WTC11 (cell line): ENCODE data around the gene RPS6KB2. TPM values are rescaled to one million over a fixed set of nuclear protein-coding genes. Genes with fewer than 3 reads are reported as not detected.
A peak's percentile ranks its signal among the peaks of the same experiment; 100 is the strongest.

Source experiments
- ATAC-seq: fragments of 200-7000 bp; cut with Tn5 transposase; 2 replicates; pipeline ENCODE4 v1.10.0; 2021; ENCODE audit warnings: mild to moderate bottlenecking, moderate library complexity
- CTCF ChIA-PET: fragments of 300-600 bp; sonication (Branson Sonifier 250); formaldehyde crosslinking; loops from one replicate; lab custom pipeline; 2021; ENCODE audit warnings: antibody characterized with exemption; lab: Charles Lee
- POLR2A ChIA-PET: fragments of 350-600 bp; sonication (Branson Sonifier 250); formaldehyde crosslinking; loops from one replicate; lab custom pipeline; 2021; ENCODE audit warnings: antibody characterized with exemption; lab: Charles Lee
- DNase-seq: peaks from one replicate; pipeline ENCODE4 v3.0.0; 2021; ENCODE audit warnings: low spot score
- H3K27ac Mint-ChIP-seq: 2 replicates; pipeline ENCODE4 v1.8.0; 2021; ENCODE audit warnings: mixed read lengths
- H3K27me3 Mint-ChIP-seq: 2 replicates; pipeline ENCODE4 v1.8.0; 2021; ENCODE audit warnings: low read depth, mild to moderate bottlenecking, moderate library complexity, mixed read lengths
- H3K36me3 Mint-ChIP-seq: 2 replicates; pipeline ENCODE4 v1.8.0; 2021; ENCODE audit warnings: mixed read lengths
- H3K4me1 Mint-ChIP-seq: 2 replicates; pipeline ENCODE4 v1.8.0; 2022; ENCODE audit warnings: mixed read lengths
- H3K4me3 Mint-ChIP-seq: 2 replicates; pipeline ENCODE4 v1.8.0; 2021; ENCODE audit warnings: mild to moderate bottlenecking, moderate library complexity, mixed read lengths
- H3K9me3 Mint-ChIP-seq: 2 replicates; pipeline ENCODE4 v1.8.0; 2021; ENCODE audit warnings: mixed read lengths
- CBFB ChIP-seq: sonication (generic); formaldehyde crosslinking; IDR thresholded peaks from 2 replicates; pipeline ENCODE4 v1.8.1; 2022; ENCODE audit warnings: mild to moderate bottlenecking, low read depth, missing genetic modification reagents
- CDX4 ChIP-seq: fragments of 250-450 bp; sonication (Bioruptor Pico); IDR thresholded peaks from 2 replicates; pipeline ENCODE4 v1.9.0; 2021; ENCODE audit warnings: moderate library complexity, mild to moderate bottlenecking, inconsistent platforms, borderline replicate concordance
- CREM ChIP-seq: sonication (generic); formaldehyde crosslinking; IDR thresholded peaks from 2 replicates; pipeline ENCODE4 v1.8.1; 2022; ENCODE audit warnings: mild to moderate bottlenecking, missing genetic modification reagents, moderate library complexity
- E2F4 ChIP-seq: sonication (generic); formaldehyde crosslinking; IDR thresholded peaks from 2 replicates; pipeline ENCODE4 v1.8.1; 2022; ENCODE audit warnings: low read depth, mild to moderate bottlenecking, moderate library complexity, missing genetic modification reagents, borderline replicate concordance
- ESRRA ChIP-seq: sonication (generic); formaldehyde crosslinking; IDR thresholded peaks from 2 replicates; pipeline ENCODE4 v1.8.1; 2022; ENCODE audit warnings: mild to moderate bottlenecking, missing genetic modification reagents, borderline replicate concordance
- FOXP1 ChIP-seq: sonication (generic); formaldehyde crosslinking; IDR thresholded peaks from 2 replicates; pipeline ENCODE4 v1.8.0; 2022; ENCODE audit warnings: missing genetic modification reagents, mild to moderate bottlenecking, moderate library complexity, borderline replicate concordance
- GABPB1 ChIP-seq: sonication (generic); formaldehyde crosslinking; IDR thresholded peaks from 2 replicates; pipeline ENCODE4 v1.8.1; 2023; ENCODE audit warnings: mild to moderate bottlenecking, missing genetic modification reagents
- GRHL2 ChIP-seq: fragments of 250-450 bp; sonication (Bioruptor Pico); IDR thresholded peaks from 2 replicates; pipeline ENCODE4 v1.8.0; 2022; ENCODE audit warnings: mild to moderate bottlenecking, moderate library complexity; ENCODE audit not compliant: insufficient replicate concordance, severe bottlenecking
- JUN ChIP-seq: sonication (generic); formaldehyde crosslinking; IDR thresholded peaks from 2 replicates; pipeline ENCODE4 v1.8.0; 2023; ENCODE audit warnings: mild to moderate bottlenecking, missing genetic modification reagents
- MYBL2 ChIP-seq: sonication (generic); formaldehyde crosslinking; IDR thresholded peaks from 2 replicates; pipeline ENCODE4 v1.8.1; 2023; ENCODE audit warnings: mild to moderate bottlenecking, moderate library complexity, missing genetic modification reagents
- NR1H2 ChIP-seq: sonication (generic); formaldehyde crosslinking; IDR thresholded peaks from 2 replicates; pipeline ENCODE4 v1.9.0; 2021; ENCODE audit warnings: mild to moderate bottlenecking, moderate library complexity, missing genetic modification reagents
- RELA ChIP-seq: sonication (generic); formaldehyde crosslinking; IDR thresholded peaks from 2 replicates; pipeline ENCODE4 v1.8.1; 2022; ENCODE audit warnings: missing genetic modification reagents, mild to moderate bottlenecking, borderline replicate concordance
- TEAD1 ChIP-seq: sonication (generic); formaldehyde crosslinking; IDR thresholded peaks from 2 replicates; pipeline ENCODE4 v1.8.0; 2022; ENCODE audit warnings: mild to moderate bottlenecking, missing genetic modification reagents
- ZBTB21 ChIP-seq: sonication (generic); formaldehyde crosslinking; IDR thresholded peaks from 2 replicates; pipeline ENCODE4 v1.8.1; 2023; ENCODE audit warnings: mild to moderate bottlenecking, missing genetic modification reagents, borderline replicate concordance
- ZNF263 ChIP-seq: sonication (generic); formaldehyde crosslinking; IDR thresholded peaks from 2 replicates; pipeline ENCODE4 v1.8.1; 2022; ENCODE audit warnings: low read depth, mild to moderate bottlenecking, moderate library complexity, missing genetic modification reagents
- ZNF396 ChIP-seq: fragments of 250-450 bp; sonication (Bioruptor Pico); IDR thresholded peaks from 2 replicates; pipeline ENCODE4 v1.8.0; 2021; ENCODE audit warnings: mild to moderate bottlenecking, moderate library complexity, borderline replicate concordance
- ZNF671 ChIP-seq: fragments of 250-450 bp; sonication (Bioruptor Pico); IDR thresholded peaks from 2 replicates; pipeline ENCODE4 v1.8.0; 2021; ENCODE audit warnings: mild to moderate bottlenecking
- total RNA-seq: library from RNA; stranded (reverse); gene quantifications from 3 replicates; pipeline ENCODE4 v1.2.3, GENCODE V29; 2021
- TF ChIP-seq, protein P1 (sequence below): sonication (generic); formaldehyde crosslinking; IDR thresholded peaks from 2 replicates; pipeline ENCODE4 v1.8.0; 2023; ENCODE audit warnings: mild to moderate bottlenecking, missing genetic modification reagents
- TF ChIP-seq, protein P2 (sequence below): sonication (generic); formaldehyde crosslinking; IDR thresholded peaks from 2 replicates; pipeline ENCODE4 v1.8.0; 2022; ENCODE audit warnings: mild to moderate bottlenecking, missing genetic modification reagents

Gene RPS6KB2
- total RNA-seq, 1 experiment from 2014 or later = 54.7 TPM

DNA sequence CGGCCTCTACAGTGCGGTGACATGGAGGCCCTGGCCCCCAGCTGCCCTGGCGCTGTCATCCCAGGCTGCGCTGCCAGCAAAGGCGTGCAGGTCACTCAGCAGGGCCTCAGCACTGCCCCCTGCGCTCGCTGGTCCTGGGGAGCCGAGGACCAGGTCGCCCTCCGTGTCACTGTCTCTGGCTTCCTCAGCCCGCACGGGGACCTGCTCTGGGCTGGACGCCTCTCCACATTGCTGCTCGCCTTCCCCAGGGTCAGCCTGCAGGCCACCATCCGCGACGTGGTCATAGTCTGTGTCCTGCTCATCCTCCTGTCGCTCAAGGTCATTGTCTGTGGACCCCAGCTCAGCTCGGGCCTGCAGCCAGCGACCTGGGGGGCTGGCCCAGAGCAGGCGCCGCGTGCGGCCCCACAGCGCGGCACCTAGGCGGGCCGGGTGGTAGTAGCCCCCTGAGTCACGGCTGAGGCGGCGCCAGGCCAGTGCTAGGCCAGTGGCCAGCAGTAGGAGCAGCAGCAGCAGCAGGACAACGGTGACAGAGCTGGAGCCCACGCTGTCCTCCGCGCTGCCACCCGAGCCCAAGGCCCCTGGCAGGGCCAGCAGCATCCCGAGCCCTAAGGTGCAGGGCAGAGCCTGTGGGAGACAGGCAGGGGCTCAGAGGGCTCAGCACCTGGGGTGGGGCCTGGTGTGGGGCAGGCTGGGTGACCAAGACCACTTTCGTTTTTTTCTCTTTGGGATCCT, 7.6 kb downstream of the RPS6KB2 start (continued):
- TF ChIP-seq E2F4 (CRISPR knock-in tag) = no peak
- no peak for TF ChIP-seq ZBTB21 (CRISPR knock-in tag)

DNA sequence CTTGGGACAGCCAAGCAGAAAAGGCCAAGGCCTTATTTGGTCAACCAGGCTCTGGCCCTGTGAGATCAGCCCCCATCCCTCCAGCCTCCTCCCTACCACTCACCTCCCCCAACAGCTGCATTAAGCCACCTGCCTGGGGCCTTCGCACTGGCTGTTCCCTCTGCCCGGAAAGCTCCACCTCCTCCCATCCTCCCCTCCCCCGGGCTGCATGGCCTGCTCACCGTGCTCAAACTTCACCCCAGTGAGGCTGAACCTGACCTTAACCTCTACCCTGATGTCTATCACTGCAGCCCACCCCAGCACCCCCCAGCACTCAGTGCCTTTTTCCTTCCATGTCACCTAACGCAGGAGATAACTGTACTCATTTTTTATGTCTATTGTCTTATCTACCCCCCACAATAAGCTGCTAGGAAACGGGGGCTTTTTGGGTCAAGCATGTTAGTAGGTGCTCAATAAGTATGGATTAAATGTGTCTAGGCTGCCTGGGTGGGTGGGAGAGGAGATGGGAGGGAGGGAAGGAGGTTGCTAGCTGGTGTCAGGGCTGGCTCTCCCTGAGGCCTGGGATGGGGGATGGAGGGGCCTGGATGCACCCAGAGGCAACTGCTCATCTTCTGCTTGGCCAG, 8.3 kb downstream of the RPS6KB2 start:
- TF ChIP-seq ZNF263 (CRISPR knock-in tag) (peak; percentile 76; the same call in 1 of the 2 replicates), JUN (no peak), FOXP1 (0 out of 2 replicates have a peak, but pooled peaks have one; percentile 55), GRHL2 (no peak), MYBL2 (peak; percentile 22; the same call in 1 of the 2 replicates), CREM (no peak), ZNF396 (CRISPR knock-in tag) (peak; percentile 64; the same call in 1 of the 2 replicates), ESRRA (no peak)
- TF ChIP-seq, protein P1, sequence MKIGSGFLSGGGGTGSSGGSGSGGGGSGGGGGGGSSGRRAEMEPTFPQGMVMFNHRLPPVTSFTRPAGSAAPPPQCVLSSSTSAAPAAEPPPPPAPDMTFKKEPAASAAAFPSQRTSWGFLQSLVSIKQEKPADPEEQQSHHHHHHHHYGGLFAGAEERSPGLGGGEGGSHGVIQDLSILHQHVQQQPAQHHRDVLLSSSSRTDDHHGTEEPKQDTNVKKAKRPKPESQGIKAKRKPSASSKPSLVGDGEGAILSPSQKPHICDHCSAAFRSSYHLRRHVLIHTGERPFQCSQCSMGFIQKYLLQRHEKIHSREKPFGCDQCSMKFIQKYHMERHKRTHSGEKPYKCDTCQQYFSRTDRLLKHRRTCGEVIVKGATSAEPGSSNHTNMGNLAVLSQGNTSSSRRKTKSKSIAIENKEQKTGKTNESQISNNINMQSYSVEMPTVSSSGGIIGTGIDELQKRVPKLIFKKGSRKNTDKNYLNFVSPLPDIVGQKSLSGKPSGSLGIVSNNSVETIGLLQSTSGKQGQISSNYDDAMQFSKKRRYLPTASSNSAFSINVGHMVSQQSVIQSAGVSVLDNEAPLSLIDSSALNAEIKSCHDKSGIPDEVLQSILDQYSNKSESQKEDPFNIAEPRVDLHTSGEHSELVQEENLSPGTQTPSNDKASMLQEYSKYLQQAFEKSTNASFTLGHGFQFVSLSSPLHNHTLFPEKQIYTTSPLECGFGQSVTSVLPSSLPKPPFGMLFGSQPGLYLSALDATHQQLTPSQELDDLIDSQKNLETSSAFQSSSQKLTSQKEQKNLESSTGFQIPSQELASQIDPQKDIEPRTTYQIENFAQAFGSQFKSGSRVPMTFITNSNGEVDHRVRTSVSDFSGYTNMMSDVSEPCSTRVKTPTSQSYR (CRISPR knock-in tag) = peak; percentile 78
- TF ChIP-seq, protein P2, sequence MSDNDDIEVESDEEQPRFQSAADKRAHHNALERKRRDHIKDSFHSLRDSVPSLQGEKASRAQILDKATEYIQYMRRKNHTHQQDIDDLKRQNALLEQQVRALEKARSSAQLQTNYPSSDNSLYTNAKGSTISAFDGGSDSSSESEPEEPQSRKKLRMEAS = peak; percentile 67
- TF ChIP-seq, all 79 proteins: peak for 6
- ChIA-PET CTCF (interaction anchor here (1.0 to 4.2 kb wide), 6 partner anchors 8 to 54 kb away, joined by 3 to 31 read pairs (median 4); partner anchors contain the start of genes PPP1CA, RAD9A and RPS6KB2), POLR2A (interaction anchor here (0.7 to 2.2 kb wide), 5 partner anchors 8 to 54 kb away, joined by 3 to 11 read pairs (median 4); partner anchors contain the start of genes PPP1CA and RPS6KB2)
- no peak overlapping the region for H3K4me3 Mint-ChIP-seq
- peaks cover 6% of the 10 kb centered on the region; the same call in 1 of the 2 replicates for H3K36me3 Mint-ChIP-seq
- no peaks in the 10 kb centered on the region for H3K9me3 Mint-ChIP-seq
- peaks cover 16% of the 10 kb centered on the region for H3K4me1 Mint-ChIP-seq
- ATAC-seq = peak; percentile 73
- no peaks in the 10 kb centered on the region for H3K27me3 Mint-ChIP-seq
- peak; percentile 75 for DNase-seq
- peak overlapping the region; percentile 90 for H3K27ac Mint-ChIP-seq

DNA sequence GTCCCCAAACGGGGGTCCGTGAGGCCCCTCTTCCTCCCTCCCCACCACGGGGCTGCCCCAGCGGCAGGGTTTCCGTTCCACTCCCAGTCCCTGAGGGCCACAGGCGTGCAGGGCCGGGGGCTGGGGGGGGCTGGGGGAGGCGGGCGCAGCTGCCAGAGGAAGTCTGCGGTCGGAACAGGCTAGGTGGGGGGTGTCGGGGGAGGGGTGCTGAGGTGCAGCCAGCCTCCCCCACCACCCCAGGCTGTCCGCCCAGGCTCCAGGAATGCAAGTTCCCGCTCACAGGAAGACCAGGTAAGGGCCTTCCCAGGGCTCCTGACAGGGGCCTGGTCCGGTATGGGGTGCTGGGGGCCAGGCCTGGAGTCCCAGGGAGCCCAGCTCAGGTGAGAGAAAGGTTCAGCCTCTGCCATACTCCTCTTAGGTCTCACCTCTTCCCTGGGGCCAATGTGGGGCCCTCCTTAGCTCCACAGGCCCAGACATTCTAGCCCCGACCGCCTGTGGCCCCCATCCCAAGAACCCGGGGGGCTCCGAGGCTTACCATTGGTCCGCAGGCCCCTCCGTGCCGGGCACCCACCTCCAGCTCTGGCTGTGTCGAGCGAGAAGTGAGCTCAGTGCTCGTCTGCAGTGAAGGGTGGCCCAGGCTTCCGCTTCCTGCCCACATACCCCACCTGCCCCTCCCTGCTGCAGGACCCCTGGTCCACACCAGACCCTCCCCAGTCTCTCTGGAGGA, 9.0 kb downstream of the RPS6KB2 start, which contains the start of gene PTPRCAP:
Gene PTPRCAP (minus strand): TSS at position 601 of the 727 bp plus-strand sequence. CDS start 63 bp downstream, at position 538.
- Mint-ChIP-seq H3K4me3 (no peak within 1 kb of the TSS), H3K36me3 (0 out of 2 replicates have a peak, but pooled peaks cover under 1% of the 10 kb centered on the region), H3K9me3 (no peaks in the 10 kb centered on the region), H3K4me1 (peaks cover 16% of the 10 kb centered on the region)
- POLR2A ChIA-PET = interaction anchor here (0.7 to 2.2 kb wide), 6 partner anchors 9 to 47 kb away, joined by 3 to 11 read pairs (median 4); partner anchors contain the start of genes PPP1CA and RPS6KB2
- ATAC-seq (peak; percentile 11), DNase-seq (peak; percentile 57)
- CTCF ChIA-PET = interaction anchor here (0.6 to 4.2 kb wide), 6 partner anchors 9 to 48 kb away, joined by 3 to 31 read pairs (median 4); partner anchors contain the start of genes PPP1CA, RAD9A and RPS6KB2
- no peak for TF ChIP-seq GABPB1
- TF ChIP-seq NR1H2 (CRISPR knock-in tag) = no peak
- no peak for TF ChIP-seq TEAD1 (CRISPR knock-in tag)
- TF ChIP-seq CBFB = no peak
- TF ChIP-seq ZNF671 (CRISPR knock-in tag) = no peak
- no peak for TF ChIP-seq CDX4
- no peak for TF ChIP-seq RELA (CRISPR knock-in tag)
- TF ChIP-seq, all 79 proteins: peak for 0
- Mint-ChIP-seq H3K27ac (peak within 1 kb of the TSS; percentile 90), H3K27me3 (no peaks in the 10 kb centered on the region)
